Panc1 (cell line): Measurements from ENCODE around the gene NADK2. TPM values are rescaled to one million over a fixed set of nuclear protein-coding genes. Genes with fewer than 3 reads are reported as not detected.

Source experiments
- ATAC-seq: fragments of 200-7000 bp; cut with Tn5 transposase; 2 replicates; pipeline ENCODE4 v1.9.1; 2020; ENCODE audit warnings: mild to moderate bottlenecking, moderate library complexity
- BruUV-seq: library from RNA; stranded (reverse); fragments of 400-500 nt; replicated peaks from 2 replicates; lab custom pipeline; 2021; lab: Mats Ljungman, UMichigan
- CTCF ChIA-PET: fragments of 300-600 bp; sonication (Branson Sonifier 250); formaldehyde crosslinking; loops from one replicate; lab custom pipeline; 2022; ENCODE audit warnings: antibody characterized with exemption; lab: Charles Lee
- POLR2A ChIA-PET: fragments of 300-600 bp; sonication (Branson Sonifier 250); formaldehyde crosslinking; loops from one replicate; lab custom pipeline; 2022; ENCODE audit warnings: antibody characterized with exemption; lab: Charles Lee
- DNase-seq: peaks from one replicate; pipeline ENCODE4 v3.0.0-alpha.2; 2010; ENCODE audit warnings: low read depth, low spot score
- H3K27ac ChIP-seq: 2 replicates; pipeline ENCODE4 v1.5.1; 2011; ENCODE audit warnings: mild to moderate bottlenecking, low read length, inconsistent platforms
- H3K27me3 ChIP-seq: fragments of 200-500 bp; sonication (Bioruptor generic); 2 replicates; pipeline ENCODE4 v1.6.0; 2014; ENCODE audit warnings: low read length, inconsistent platforms; ENCODE audit not compliant: control insufficient read depth, insufficient read depth
- H3K36me3 ChIP-seq: fragments of 200-500 bp; sonication (Bioruptor generic); 2 replicates; pipeline ENCODE4 v1.5.1; 2014; ENCODE audit warnings: inconsistent platforms, mild to moderate bottlenecking, low read length, moderate library complexity; ENCODE audit not compliant: control insufficient read depth, insufficient read depth
- H3K4me1 ChIP-seq: 2 replicates; pipeline ENCODE4 v1.5.1; 2011; ENCODE audit warnings: inconsistent platforms, mild to moderate bottlenecking, low read length, moderate library complexity; ENCODE audit not compliant: control insufficient read depth, insufficient read depth
- H3K4me3 ChIP-seq, 2 experiments: 2 replicates each; pipeline ENCODE4 v1.5.1; 2011 to 2012; ENCODE audit warnings: low read depth in 2 of 2, low read length in 2 of 2, mild to moderate bottlenecking in 2 of 2, inconsistent platforms in 1 of 2, moderate library complexity in 1 of 2
- H3K9me3 ChIP-seq: fragments of 200-500 bp; sonication (Bioruptor generic); 2 replicates; pipeline ENCODE4 v1.5.1; 2014; ENCODE audit warnings: low read depth, mild to moderate bottlenecking, inconsistent platforms, low read length, moderate library complexity; ENCODE audit not compliant: control insufficient read depth, insufficient read depth
- POLR2AphosphoS5 ChIP-seq: IDR thresholded peaks from 2 replicates; pipeline ENCODE4 v1.6.1; 2012; ENCODE audit warnings: mild to moderate bottlenecking, low read depth, low read length, moderate library complexity
- SIN3A ChIP-seq: IDR thresholded peaks from 2 replicates; pipeline ENCODE4 v1.6.1; 2012; ENCODE audit warnings: low read depth, mild to moderate bottlenecking, low read length, moderate library complexity, borderline replicate concordance; ENCODE audit not compliant: insufficient read depth
- TCF7L2 ChIP-seq: IDR thresholded peaks from 2 replicates; pipeline ENCODE4 v1.6.1; 2011; ENCODE audit warnings: mild to moderate bottlenecking, low read depth, low read length, inconsistent platforms
- in situ Hi-C: cut with HindIII; loops from 2 replicates; pipeline ENCODE4 v1.10.0; 2016; ENCODE audit warnings: low sequenced_read_pairs, low pct_unique_long_range_greater_than_20kb
- intact Hi-C: fragments of 100-400 bp; cut with micrococcal nuclease; formaldehyde crosslinking; loops from one replicate; pipeline ENCODE4 v1.10.0; 2022; ENCODE audit not compliant: unreplicated experiment
- total RNA-seq: library from RNA; stranded (reverse); gene quantifications from one replicate; pipeline ENCODE4 v1.2.1, GENCODE V29; 2021; ENCODE audit not compliant: unreplicated experiment
- TF ChIP-seq, protein P1 (sequence below): fragments of 450-650 bp; IDR thresholded peaks from 2 replicates; pipeline ENCODE4 v1.5.1; 2017; ENCODE audit warnings: mild to moderate bottlenecking
- TF ChIP-seq, protein P2 (sequence below), 2 experiments: IDR thresholded peaks; 2 replicates each; pipeline ENCODE4 v1.6.1; 2011 to 2012; ENCODE audit warnings: low read depth in 2 of 2, control low read depth in 1 of 2, low read length in 1 of 2, mild to moderate bottlenecking in 1 of 2, moderate library complexity in 1 of 2; ENCODE audit not compliant: insufficient read depth in 1 of 2

Gene NADK2
- total RNA-seq, 1 experiment from 2014 or later = 22.5 TPM

DNA sequence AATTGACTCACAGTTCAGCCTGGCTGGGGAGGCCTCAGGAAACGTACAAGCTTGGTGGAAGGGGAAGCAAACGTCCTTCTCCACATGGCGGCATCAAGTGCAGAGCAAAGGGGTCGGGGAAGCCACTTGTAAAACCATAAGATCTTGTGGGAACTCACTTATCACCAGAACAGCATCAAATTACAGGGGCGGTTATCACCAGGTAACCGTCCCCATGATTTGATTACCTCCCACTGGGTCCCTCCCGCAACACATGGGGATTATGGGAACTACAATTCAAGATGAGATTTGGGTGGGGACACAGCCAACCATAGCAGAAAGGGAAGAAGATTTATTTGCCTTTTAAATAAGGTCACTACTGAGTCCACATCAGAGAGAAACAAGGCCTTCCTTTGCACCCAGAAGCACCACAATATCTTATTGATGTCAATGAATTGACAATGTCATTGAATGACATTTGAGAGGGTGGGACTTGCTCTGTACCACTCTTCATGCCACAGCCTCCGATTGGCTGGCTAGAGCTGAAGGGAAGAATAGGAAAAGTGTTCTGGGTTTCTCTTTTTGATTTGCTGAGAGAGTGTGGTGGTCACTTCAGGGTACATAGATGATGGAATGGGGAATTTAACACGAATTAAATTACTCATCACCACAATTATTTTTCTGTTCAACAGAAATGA is 78.8 kb downstream of the NADK2 start:
- DNase-seq (no peak), ATAC-seq (no peak)
- intact Hi-C loops (no loop called here), in situ Hi-C loops (no loop called here)
- no peak overlapping the region for H3K4me3 ChIP-seq
- TF ChIP-seq POLR2AphosphoS5 = no peak
- TF ChIP-seq, protein P1, sequence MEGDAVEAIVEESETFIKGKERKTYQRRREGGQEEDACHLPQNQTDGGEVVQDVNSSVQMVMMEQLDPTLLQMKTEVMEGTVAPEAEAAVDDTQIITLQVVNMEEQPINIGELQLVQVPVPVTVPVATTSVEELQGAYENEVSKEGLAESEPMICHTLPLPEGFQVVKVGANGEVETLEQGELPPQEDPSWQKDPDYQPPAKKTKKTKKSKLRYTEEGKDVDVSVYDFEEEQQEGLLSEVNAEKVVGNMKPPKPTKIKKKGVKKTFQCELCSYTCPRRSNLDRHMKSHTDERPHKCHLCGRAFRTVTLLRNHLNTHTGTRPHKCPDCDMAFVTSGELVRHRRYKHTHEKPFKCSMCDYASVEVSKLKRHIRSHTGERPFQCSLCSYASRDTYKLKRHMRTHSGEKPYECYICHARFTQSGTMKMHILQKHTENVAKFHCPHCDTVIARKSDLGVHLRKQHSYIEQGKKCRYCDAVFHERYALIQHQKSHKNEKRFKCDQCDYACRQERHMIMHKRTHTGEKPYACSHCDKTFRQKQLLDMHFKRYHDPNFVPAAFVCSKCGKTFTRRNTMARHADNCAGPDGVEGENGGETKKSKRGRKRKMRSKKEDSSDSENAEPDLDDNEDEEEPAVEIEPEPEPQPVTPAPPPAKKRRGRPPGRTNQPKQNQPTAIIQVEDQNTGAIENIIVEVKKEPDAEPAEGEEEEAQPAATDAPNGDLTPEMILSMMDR = no peak
- no peak for TF ChIP-seq SIN3A
- no peak for TF ChIP-seq TCF7L2
- TF ChIP-seq, protein P2, sequence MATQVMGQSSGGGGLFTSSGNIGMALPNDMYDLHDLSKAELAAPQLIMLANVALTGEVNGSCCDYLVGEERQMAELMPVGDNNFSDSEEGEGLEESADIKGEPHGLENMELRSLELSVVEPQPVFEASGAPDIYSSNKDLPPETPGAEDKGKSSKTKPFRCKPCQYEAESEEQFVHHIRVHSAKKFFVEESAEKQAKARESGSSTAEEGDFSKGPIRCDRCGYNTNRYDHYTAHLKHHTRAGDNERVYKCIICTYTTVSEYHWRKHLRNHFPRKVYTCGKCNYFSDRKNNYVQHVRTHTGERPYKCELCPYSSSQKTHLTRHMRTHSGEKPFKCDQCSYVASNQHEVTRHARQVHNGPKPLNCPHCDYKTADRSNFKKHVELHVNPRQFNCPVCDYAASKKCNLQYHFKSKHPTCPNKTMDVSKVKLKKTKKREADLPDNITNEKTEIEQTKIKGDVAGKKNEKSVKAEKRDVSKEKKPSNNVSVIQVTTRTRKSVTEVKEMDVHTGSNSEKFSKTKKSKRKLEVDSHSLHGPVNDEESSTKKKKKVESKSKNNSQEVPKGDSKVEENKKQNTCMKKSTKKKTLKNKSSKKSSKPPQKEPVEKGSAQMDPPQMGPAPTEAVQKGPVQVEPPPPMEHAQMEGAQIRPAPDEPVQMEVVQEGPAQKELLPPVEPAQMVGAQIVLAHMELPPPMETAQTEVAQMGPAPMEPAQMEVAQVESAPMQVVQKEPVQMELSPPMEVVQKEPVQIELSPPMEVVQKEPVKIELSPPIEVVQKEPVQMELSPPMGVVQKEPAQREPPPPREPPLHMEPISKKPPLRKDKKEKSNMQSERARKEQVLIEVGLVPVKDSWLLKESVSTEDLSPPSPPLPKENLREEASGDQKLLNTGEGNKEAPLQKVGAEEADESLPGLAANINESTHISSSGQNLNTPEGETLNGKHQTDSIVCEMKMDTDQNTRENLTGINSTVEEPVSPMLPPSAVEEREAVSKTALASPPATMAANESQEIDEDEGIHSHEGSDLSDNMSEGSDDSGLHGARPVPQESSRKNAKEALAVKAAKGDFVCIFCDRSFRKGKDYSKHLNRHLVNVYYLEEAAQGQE (IDR thresholded peaks at IDR 0.05; ENCODE audit: insufficient read depth in 1 of 2, low read depth in 2 of 2, low read length in 1 of 2) = no peak
- H3K36me3 ChIP-seq = peaks cover 4% of the 10 kb centered on the region; the same call in 1 of the 2 replicates
- ChIA-PET POLR2A (no interaction called here), CTCF (no interaction called here)
- H3K4me1 ChIP-seq = no peaks in the 10 kb centered on the region
- no peaks in the 10 kb centered on the region for H3K9me3 ChIP-seq
- H3K27ac ChIP-seq = no peak overlapping the region
- H3K27me3 ChIP-seq = no peaks in the 10 kb centered on the region
- BruUV-seq = no TSS peak

DNA sequence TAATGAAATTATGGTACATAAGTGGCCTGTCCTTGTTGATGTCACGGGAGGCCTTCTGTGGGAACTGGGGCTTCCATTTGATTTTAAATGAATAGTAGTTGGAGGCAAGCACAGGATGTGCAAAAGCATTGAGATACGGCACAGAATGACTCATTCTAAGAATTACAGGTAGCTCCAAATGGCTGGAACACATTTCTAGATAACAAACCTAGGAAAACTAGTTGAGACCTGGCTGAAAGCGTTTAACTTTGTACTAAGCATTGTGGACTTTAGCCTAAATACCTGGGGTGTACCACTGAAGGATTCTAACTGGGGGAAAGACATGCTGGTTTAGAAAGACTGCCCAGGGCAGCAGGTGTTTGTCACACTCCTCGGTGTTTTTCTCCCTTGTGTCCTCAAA is 80.4 kb downstream of the NADK2 start:
- no peaks in the 10 kb centered on the region for H3K27me3 ChIP-seq
- TF ChIP-seq, protein P1 = no peak
- TF ChIP-seq POLR2AphosphoS5 (no peak), TCF7L2 (no peak), SIN3A (no peak)
- TF ChIP-seq, protein P2 (IDR thresholded peaks at IDR 0.05; ENCODE audit: insufficient read depth in 1 of 2, low read depth in 2 of 2, low read length in 1 of 2) = no peak
- CTCF ChIA-PET = interaction anchor here (0.6 kb wide), 1 partner anchor 10 kb away, joined by 5 read pairs; the partner anchor contains the start of gene LMBRD2
- intact Hi-C loops (no loop called here), in situ Hi-C loops (no loop called here)
- H3K4me1 ChIP-seq = no peaks in the 10 kb centered on the region
- BruUV-seq = no TSS peak
- no peaks in the 10 kb centered on the region for H3K9me3 ChIP-seq
- DNase-seq (no peak), ATAC-seq (no peak)
- no peak overlapping the region for H3K27ac ChIP-seq
- no peak overlapping the region for H3K4me3 ChIP-seq
- POLR2A ChIA-PET = no interaction called here
- peaks cover 9% of the 10 kb centered on the region for H3K36me3 ChIP-seq
